NB4 (cell line): Measurements from ENCODE around the gene SLC15A3.

ENCODE experiments used
- CTCF ChIP-seq: IDR thresholded peaks from one replicate; pipeline ENCODE4 v1.5.1; 2012; ENCODE audit warnings: low read depth, low read length
- MAX ChIP-seq: IDR thresholded peaks from 2 replicates; pipeline ENCODE4 v1.6.1; 2011; ENCODE audit warnings: low read depth, low read length
- MYC ChIP-seq: IDR thresholded peaks from 2 replicates; pipeline ENCODE4 v1.6.1; 2011; ENCODE audit warnings: low read depth, low read length
- POLR2A ChIP-seq: IDR thresholded peaks from 2 replicates; pipeline ENCODE4 v1.6.1; 2011; ENCODE audit warnings: mild to moderate bottlenecking; ENCODE audit not compliant: insufficient read length; ENCODE audit errors: extremely low read depth

- TF ChIP-seq CTCF (no peak), POLR2A (no peak), MYC (no peak), MAX (no peak)
These were observed 8.4 kb upstream of the SLC15A3 start for GRCh38 chr11:60960405-60960804.
